Adipocyte (in vitro differentiated cells): ENCODE results near the gene WFDC8.

Experiments used
- DNase-seq: peaks from one replicate; pipeline ENCODE4 v3.0.0-alpha.2; 2015; ENCODE audit warnings: low read depth
- H3K27me3 ChIP-seq: replicated peaks from 2 replicates; pipeline ENCODE4 v1.7.0; 2013; ENCODE audit warnings: mild to moderate bottlenecking, low read length, moderate library complexity; ENCODE audit not compliant: control insufficient read depth, insufficient read depth
- H3K36me3 ChIP-seq: 2 replicates; pipeline ENCODE4 v1.7.0; 2013; ENCODE audit warnings: low read length, mild to moderate bottlenecking, moderate library complexity; ENCODE audit not compliant: control insufficient read depth, insufficient read depth, severe bottlenecking
- H3K4me1 ChIP-seq: 2 replicates; pipeline ENCODE4 v1.7.0; 2013; ENCODE audit warnings: mild to moderate bottlenecking, low read length, moderate library complexity; ENCODE audit not compliant: control insufficient read depth, insufficient read depth
- H3K4me3 ChIP-seq: 2 replicates; pipeline ENCODE4 v1.7.0; 2013; ENCODE audit warnings: mild to moderate bottlenecking, low read length, moderate library complexity
- H3K9ac ChIP-seq: 2 replicates; pipeline ENCODE4 v1.7.0; 2013; ENCODE audit warnings: mild to moderate bottlenecking, low read length, moderate library complexity
- H3K9me3 ChIP-seq: 2 replicates; pipeline ENCODE4 v1.7.0; 2013; ENCODE audit warnings: mild to moderate bottlenecking, low read length, moderate library complexity; ENCODE audit not compliant: control insufficient read depth

The WFDC8 gene

DNA sequence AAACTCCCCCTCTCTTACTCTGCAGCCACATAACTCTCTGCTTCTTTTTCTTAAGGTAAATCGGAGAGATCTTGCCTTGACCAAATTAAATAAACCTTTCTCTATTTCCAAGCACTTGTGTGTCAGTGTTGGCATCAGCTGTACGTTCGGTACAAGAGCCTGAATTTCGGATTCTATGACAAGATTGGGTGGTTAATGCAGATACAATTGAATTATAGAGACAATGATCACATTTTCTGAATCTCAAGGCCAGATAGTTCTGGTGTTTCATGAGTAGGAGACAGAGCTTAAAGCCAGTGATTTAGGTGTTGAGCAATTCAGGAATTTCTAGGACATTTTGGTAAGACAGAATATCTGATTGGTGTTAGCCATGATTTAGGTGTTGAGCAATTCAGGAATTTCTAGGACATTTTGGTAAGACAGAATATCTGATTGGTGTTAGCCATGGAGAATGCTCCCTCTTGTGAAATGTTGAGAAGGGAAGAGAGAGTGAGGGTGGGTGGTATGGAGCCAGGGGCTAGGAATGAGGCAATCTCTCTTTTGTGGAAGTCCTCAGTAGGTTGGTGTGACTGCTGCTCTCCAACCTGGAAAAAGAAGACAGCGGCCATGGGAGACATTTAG is 68.7 kb downstream of the WFDC8 start:
- Histone ChIP-seq H3K9me3 (no peaks in the 10 kb centered on the region), H3K9ac (no peak overlapping the region), H3K36me3 (no peaks in the 10 kb centered on the region), H3K4me1 (peaks cover 16% of the 10 kb centered on the region), H3K4me3 (no peak overlapping the region), H3K27me3 (peaks cover 23% of the 10 kb centered on the region)
- no peak for DNase-seq

DNA sequence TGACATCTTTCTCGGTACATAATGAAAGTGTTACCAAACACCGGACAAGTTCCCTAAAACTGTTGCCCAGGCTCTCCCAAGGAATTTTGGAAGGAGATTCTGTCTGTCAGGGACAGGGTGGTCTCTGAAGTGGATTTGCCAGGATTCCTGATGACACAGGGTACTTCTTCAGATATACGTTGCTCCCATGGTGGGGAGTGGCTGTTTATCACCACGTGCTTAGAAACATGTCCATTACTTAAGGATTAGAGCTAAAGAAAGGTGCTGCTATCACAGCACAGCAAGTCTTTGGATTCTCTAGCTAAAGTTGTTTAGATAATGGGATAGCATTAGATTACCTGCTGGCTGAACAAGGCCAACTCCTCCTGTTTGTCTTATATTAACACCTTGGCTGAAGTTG is 70.0 kb downstream of the WFDC8 start:
- no peak for DNase-seq
- Histone ChIP-seq H3K4me3 (no peak overlapping the region), H3K4me1 (peaks cover 16% of the 10 kb centered on the region), H3K9me3 (no peaks in the 10 kb centered on the region), H3K36me3 (no peaks in the 10 kb centered on the region), H3K27me3 (peaks cover 21% of the 10 kb centered on the region), H3K9ac (no peak overlapping the region)

DNA sequence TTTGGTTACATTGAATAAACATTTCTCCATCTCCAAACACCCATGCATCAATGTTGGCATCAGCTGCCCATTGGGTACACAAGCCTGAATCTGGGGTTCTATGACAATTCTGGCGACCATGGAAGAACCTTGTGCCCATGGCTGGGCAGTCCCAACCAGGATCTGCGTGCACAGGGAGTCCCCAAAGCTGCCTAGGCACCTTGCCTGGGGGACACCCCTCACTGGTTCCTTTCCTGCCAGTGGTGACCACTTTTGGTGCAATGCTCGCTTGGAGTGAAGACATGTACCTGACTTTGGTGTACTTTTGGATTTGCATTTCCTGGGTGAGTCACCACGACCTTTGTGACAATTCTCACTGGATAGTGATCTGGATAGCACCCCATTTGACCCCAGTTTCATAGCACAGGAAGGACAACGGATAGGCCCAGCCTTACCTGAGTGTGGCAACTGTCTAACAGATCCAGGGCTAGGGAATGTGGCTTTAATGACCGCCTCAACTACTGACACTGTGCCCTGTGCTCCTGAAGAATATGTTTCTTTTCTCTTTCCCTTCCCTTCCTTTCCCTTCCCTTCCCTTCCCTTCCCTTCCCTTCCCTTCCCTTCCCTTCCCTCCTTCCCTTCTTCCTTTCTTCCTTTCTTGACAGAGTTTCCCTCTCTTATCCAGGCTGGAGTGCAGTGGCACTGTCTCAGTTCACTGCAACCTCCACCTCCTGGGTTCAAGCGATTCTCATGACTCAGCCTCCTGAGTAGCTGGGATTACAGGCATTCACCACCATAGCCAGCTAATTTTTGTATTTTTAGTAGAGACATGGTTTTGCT is 70.8 kb downstream of the WFDC8 start:
- Histone ChIP-seq H3K4me1 (peaks cover 16% of the 10 kb centered on the region), H3K36me3 (no peaks in the 10 kb centered on the region), H3K9ac (no peak overlapping the region), H3K4me3 (no peak overlapping the region), H3K9me3 (no peaks in the 10 kb centered on the region), H3K27me3 (peaks cover 18% of the 10 kb centered on the region)
- no peak for DNase-seq

DNA sequence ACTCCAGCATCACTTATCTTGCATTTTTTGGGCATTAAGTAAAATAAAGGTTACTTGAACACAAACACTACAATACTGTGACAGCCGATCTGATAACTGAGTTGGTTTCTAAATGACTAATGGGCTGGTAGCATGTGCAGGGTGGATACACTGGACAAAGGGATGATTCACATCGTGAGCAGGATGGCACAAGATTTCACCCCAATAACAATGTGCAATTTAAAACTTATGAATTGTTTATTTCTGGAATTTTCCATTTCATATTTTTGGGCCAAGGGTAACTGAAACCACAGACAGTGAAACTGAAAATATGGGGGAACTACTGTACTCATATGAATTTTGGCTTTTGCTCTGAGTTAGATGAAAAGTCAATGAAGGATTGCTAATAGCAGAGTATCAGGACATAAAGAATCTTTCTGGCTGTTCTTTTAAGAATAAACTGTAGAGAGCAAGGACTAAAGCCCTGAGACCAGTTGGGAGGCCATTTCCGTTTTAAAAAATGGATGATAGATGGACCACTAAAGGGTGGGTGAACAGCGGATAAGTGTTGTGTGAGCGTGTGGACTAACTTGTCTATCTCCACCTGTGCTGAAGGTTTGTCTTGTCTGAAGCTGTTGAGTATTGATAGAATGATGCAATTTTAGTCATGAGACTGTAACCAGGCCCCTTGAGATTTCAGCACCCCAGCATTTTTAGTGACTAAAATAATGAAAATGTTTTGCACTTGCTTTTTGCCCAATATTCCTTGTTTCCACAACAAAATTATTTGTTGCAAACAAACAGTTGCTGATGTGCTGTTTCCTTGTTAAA is 71.9 kb downstream of the WFDC8 start:
- H3K4me1 ChIP-seq = peaks cover 16% of the 10 kb centered on the region
- peaks cover 18% of the 10 kb centered on the region for H3K27me3 ChIP-seq
- no peaks in the 10 kb centered on the region for H3K9me3 ChIP-seq
- H3K4me3 ChIP-seq = no peak overlapping the region
- no peak overlapping the region for H3K9ac ChIP-seq
- no peak for DNase-seq
- H3K36me3 ChIP-seq = no peaks in the 10 kb centered on the region

DNA sequence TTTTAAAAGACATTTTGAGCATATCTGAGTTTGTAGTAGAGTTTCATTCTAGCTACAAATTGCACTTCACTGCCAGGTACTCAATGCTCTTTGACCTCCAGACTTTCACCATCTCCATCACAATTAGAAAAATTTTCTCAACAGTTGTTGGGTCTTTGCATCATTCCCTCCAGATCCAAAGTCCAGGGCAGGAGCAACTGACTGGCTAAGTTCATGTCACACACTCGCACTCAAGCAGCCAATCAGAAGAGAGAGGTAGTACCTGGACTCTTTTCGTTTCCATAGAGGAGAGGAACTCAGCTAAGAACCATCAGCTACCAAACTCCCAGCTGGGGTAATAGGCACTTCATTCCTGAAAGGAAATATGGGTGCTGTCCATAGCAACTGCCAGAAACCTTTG is 72.7 kb downstream of the WFDC8 start:
- H3K27me3 ChIP-seq = peaks cover 18% of the 10 kb centered on the region
- no peak overlapping the region for H3K9ac ChIP-seq
- H3K4me1 ChIP-seq = peaks cover 16% of the 10 kb centered on the region
- H3K4me3 ChIP-seq = no peak overlapping the region
- no peak for DNase-seq
- no peaks in the 10 kb centered on the region for H3K36me3 ChIP-seq
- H3K9me3 ChIP-seq = no peaks in the 10 kb centered on the region

DNA sequence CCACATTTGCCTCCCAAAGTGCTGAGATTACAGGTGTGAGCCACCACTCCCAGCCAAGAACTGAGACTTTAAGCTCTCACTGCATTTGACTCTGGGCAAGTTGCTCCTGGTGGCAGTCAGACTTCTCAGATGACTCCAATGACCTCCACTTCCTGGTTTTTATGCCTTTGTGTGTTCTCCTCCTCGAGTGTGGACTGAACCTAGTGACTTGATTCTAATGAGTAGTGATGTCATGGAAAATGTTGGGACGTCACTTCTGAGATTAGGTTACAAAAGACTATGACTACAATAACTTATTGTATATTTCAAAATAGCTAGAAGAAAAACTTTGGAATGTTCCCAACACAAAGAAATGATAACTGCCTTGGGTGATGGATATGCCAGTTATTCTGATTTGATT is 75.7 kb downstream of the WFDC8 start:
- Histone ChIP-seq H3K9me3 (no peaks in the 10 kb centered on the region), H3K9ac (no peak overlapping the region), H3K27me3 (peaks cover 35% of the 10 kb centered on the region), H3K36me3 (no peaks in the 10 kb centered on the region), H3K4me1 (peaks cover 15% of the 10 kb centered on the region), H3K4me3 (no peak overlapping the region)
- no peak for DNase-seq

DNA sequence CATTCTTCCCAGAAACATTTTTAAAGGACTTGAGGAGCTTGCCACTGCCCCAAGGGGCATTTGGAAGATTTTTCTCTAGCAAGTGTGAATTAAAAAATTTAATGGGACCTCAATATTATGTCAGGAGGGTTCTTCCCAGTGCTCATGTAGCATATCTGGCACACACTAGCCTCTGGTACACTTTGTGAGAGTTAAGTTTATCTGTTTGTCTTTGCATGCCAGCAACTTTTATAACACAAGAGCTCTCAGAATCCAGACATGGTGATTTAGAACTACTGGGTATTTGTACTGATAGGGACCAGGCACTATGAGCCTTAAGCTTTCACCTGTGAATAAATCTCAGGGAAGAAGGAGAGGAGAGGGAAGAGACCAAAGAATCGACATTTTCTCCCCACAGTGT is 76.5 kb downstream of the WFDC8 start:
- Histone ChIP-seq H3K27me3 (peaks cover 29% of the 10 kb centered on the region), H3K4me3 (no peak overlapping the region), H3K36me3 (no peaks in the 10 kb centered on the region), H3K4me1 (peaks cover 15% of the 10 kb centered on the region), H3K9ac (no peak overlapping the region), H3K9me3 (no peaks in the 10 kb centered on the region)
- no peak for DNase-seq
